GM18505 (cell line): ENCODE results near the gene TPD52L1.
"Not testable (repeated sequence)": the region's sequence is repeated elsewhere in the genome, so short reads cannot be mapped to it uniquely, and the experiment has no call there.

Experiments used
- ATAC-seq: cut with Tn5 transposase; IDR thresholded peaks from one replicate; pipeline ENCODE4 v1.9.1; 2021; ENCODE audit not compliant: unreplicated experiment
- POLR2A ChIP-seq: IDR thresholded peaks from 4 replicates; pipeline ENCODE4 v1.6.1; 2011; ENCODE audit warnings: borderline replicate concordance; ENCODE audit not compliant: insufficient read depth, insufficient read length; ENCODE audit errors: extremely low read depth

The TPD52L1 gene

GRCh38 chr6:125124049-125124669 lies 29.4 kb upstream of the TPD52L1 start:
- ATAC-seq, result no peak
- no peak for TF ChIP-seq POLR2A

- not testable (repeated sequence) for ATAC-seq
These were observed 27.7 kb upstream of the TPD52L1 start for GRCh38 chr6:125125856-125126255.

- no peak for ATAC-seq
- TF ChIP-seq POLR2A, result no peak
These were observed 24.2 kb upstream of the TPD52L1 start for GRCh38 chr6:125129354-125129753.

GRCh38 chr6:125132058-125132457 lies 21.5 kb upstream of the TPD52L1 start:
- ATAC-seq, result no peak
- TF ChIP-seq POLR2A, result no peak

GRCh38 chr6:125136378-125136777 lies 17.2 kb upstream of the TPD52L1 start:
- no peak for ATAC-seq
- no peak for TF ChIP-seq POLR2A

- TF ChIP-seq POLR2A, result no peak
- ATAC-seq, result no peak
These were observed 15.5 kb upstream of the TPD52L1 start for GRCh38 chr6:125138083-125138482.

GRCh38 chr6:125140808-125141207 lies 12.8 kb upstream of the TPD52L1 start:
- no peak for TF ChIP-seq POLR2A
- ATAC-seq, result no peak

- no peak for TF ChIP-seq POLR2A
- no peak for ATAC-seq
These were observed 11.0 kb upstream of the TPD52L1 start for GRCh38 chr6:125142618-125143017.

GRCh38 chr6:125144822-125145221 lies 8.8 kb upstream of the TPD52L1 start:
- TF ChIP-seq POLR2A, result no peak
- no peak for ATAC-seq

- no peak for ATAC-seq
- no peak for TF ChIP-seq POLR2A
These were observed 4.1 kb upstream of the TPD52L1 start for GRCh38 chr6:125149256-125150144.

GRCh38 chr6:125151700-125152099 lies 1.9 kb upstream of the TPD52L1 start:
- no peak for TF ChIP-seq POLR2A
- ATAC-seq, result no peak

GRCh38 chr6:125154118-125154760 lies 666 bp downstream of the TPD52L1 start:
- TF ChIP-seq POLR2A, result no peak
- peak; percentile 2 for ATAC-seq

- no peak for TF ChIP-seq POLR2A
- no peak for ATAC-seq
These were observed 1.2 kb downstream of the TPD52L1 start for GRCh38 chr6:125154761-125155135.

- TF ChIP-seq POLR2A, result no peak
- ATAC-seq, result no peak
These were observed 1.8 kb downstream of the TPD52L1 start for GRCh38 chr6:125155344-125155743.

GRCh38 chr6:125156496-125156895 lies 2.9 kb downstream of the TPD52L1 start:
- TF ChIP-seq POLR2A, result no peak
- ATAC-seq, result no peak

GRCh38 chr6:125157280-125157679 lies 3.7 kb downstream of the TPD52L1 start:
- TF ChIP-seq POLR2A, result no peak
- no peak for ATAC-seq
